Loucy (cell line): ENCODE measurements around the gene IFT88.

Experiments
- H2AFZ ChIP-seq: fragments of 200-600 bp; sonication (generic); 2 replicates; pipeline ENCODE4 v1.6.0; 2016; ENCODE audit warnings: antibody characterized with exemption, mild to moderate bottlenecking, low read length, moderate library complexity
- H3F3A ChIP-seq: fragments of 200-600 bp; 2 replicates; pipeline ENCODE4 v1.6.0; 2016; ENCODE audit warnings: antibody characterized with exemption, low read depth, mild to moderate bottlenecking
- H3K27me3 ChIP-seq: fragments of 200-600 bp; sonication (generic); 2 replicates; pipeline ENCODE4 v1.6.1; 2014; ENCODE audit warnings: low read length, mild to moderate bottlenecking; ENCODE audit not compliant: insufficient read depth, poor library complexity, severe bottlenecking
- H3K36me3 ChIP-seq: fragments of 200-600 bp; sonication (generic); 2 replicates; pipeline ENCODE4 v1.6.1; 2016; ENCODE audit warnings: low read length; ENCODE audit not compliant: insufficient read depth
- H3K4me1 ChIP-seq: fragments of 200-600 bp; sonication (generic); 2 replicates; pipeline ENCODE4 v1.5.1; 2014; ENCODE audit warnings: low read length, mild to moderate bottlenecking; ENCODE audit not compliant: insufficient read depth, poor library complexity, severe bottlenecking
- H3K4me2 ChIP-seq: fragments of 200-600 bp; sonication (generic); 2 replicates; pipeline ENCODE4 v1.6.0; 2014; ENCODE audit warnings: antibody characterized with exemption, low read length, low read depth, mild to moderate bottlenecking; ENCODE audit not compliant: poor library complexity, severe bottlenecking
- H3K4me3 ChIP-seq: fragments of 200-600 bp; sonication (generic); 2 replicates; pipeline ENCODE4 v1.5.1; 2014; ENCODE audit warnings: low read length, mild to moderate bottlenecking, mixed read lengths; ENCODE audit not compliant: poor library complexity, severe bottlenecking
- H3K79me2 ChIP-seq: fragments of 200-600 bp; sonication (generic); 2 replicates; pipeline ENCODE4 v1.6.1; 2014; ENCODE audit warnings: low read length; ENCODE audit not compliant: insufficient read depth
- H3K9ac ChIP-seq: fragments of 200-600 bp; sonication (generic); 2 replicates; pipeline ENCODE4 v1.6.0; 2014; ENCODE audit warnings: mild to moderate bottlenecking, low read depth, low read length, moderate library complexity; ENCODE audit not compliant: poor library complexity, severe bottlenecking
- H3K9me2 ChIP-seq: fragments of 200-600 bp; sonication (generic); replicated peaks from 2 replicates; pipeline ENCODE4 v1.6.1; 2016; ENCODE audit warnings: low read depth, low read length, mixed read lengths
- H3K9me3 ChIP-seq: fragments of 200-600 bp; sonication (generic); 2 replicates; pipeline ENCODE4 v1.6.1; 2014; ENCODE audit warnings: mild to moderate bottlenecking, antibody characterized with exemption, low read length, low read depth; ENCODE audit not compliant: insufficient read depth
- H4K20me1 ChIP-seq: fragments of 200-600 bp; sonication (generic); 2 replicates; pipeline ENCODE4 v1.6.0; 2014; ENCODE audit warnings: antibody characterized with exemption, low read length, mild to moderate bottlenecking; ENCODE audit not compliant: insufficient read depth, poor library complexity, severe bottlenecking
- CTCF ChIP-seq: fragments of 200-600 bp; sonication (generic); conservative IDR thresholded peaks from 2 replicates; pipeline ENCODE4 v1.5.1; 2014; ENCODE audit warnings: mild to moderate bottlenecking, antibody characterized with exemption, low read length
- EZH2phosphoT487 ChIP-seq: fragments of 200-600 bp; IDR thresholded peaks from 2 replicates; pipeline ENCODE4 v1.6.1; 2018; ENCODE audit warnings: antibody characterized with exemption, mild to moderate bottlenecking, moderate library complexity, borderline replicate concordance

IFT88 gene

GRCh38 chr13:20567881-20568528, 1.0 kb downstream of the IFT88 start:
- Histone ChIP-seq H3F3A (0 out of 2 replicates have a peak, but pooled peaks cover 2% of the 10 kb centered on the region), H3K9me3 (no peaks in the 10 kb centered on the region), H2AFZ (peak overlapping the region; percentile 95), H3K79me2 (no peaks in the 10 kb centered on the region), H4K20me1 (no peaks in the 10 kb centered on the region), H3K27me3 (no peaks in the 10 kb centered on the region), H3K4me3 (peak overlapping the region; percentile 96), H3K4me2 (peak overlapping the region; percentile 87), H3K4me1 (peaks cover 14% of the 10 kb centered on the region), H3K9ac (peak overlapping the region; percentile 86), H3K9me2 (no peaks in the 10 kb centered on the region), H3K36me3 (no peaks in the 10 kb centered on the region)
- TF ChIP-seq CTCF (no peak), EZH2phosphoT487 (no peak)

- TF ChIP-seq CTCF (no peak), EZH2phosphoT487 (no peak)
- no peak overlapping the region for H3K4me2 ChIP-seq
- H3K27me3 ChIP-seq = no peaks in the 10 kb centered on the region
- no peaks in the 10 kb centered on the region for H3K9me2 ChIP-seq
- H4K20me1 ChIP-seq = no peaks in the 10 kb centered on the region
- no peak overlapping the region for H2AFZ ChIP-seq
- H3F3A ChIP-seq = 0 out of 2 replicates have a peak, but pooled peaks cover 2% of the 10 kb centered on the region
- no peaks in the 10 kb centered on the region for H3K36me3 ChIP-seq
- no peak overlapping the region for H3K4me3 ChIP-seq
- no peak overlapping the region for H3K9ac ChIP-seq
- no peaks in the 10 kb centered on the region for H3K79me2 ChIP-seq
- H3K9me3 ChIP-seq = 0 out of 2 replicates have a peak, but pooled peaks cover 2% of the 10 kb centered on the region
- peaks cover 14% of the 10 kb centered on the region for H3K4me1 ChIP-seq
Observed at GRCh38 chr13:20570517-20570916, 3.6 kb downstream of the IFT88 start.

DNA sequence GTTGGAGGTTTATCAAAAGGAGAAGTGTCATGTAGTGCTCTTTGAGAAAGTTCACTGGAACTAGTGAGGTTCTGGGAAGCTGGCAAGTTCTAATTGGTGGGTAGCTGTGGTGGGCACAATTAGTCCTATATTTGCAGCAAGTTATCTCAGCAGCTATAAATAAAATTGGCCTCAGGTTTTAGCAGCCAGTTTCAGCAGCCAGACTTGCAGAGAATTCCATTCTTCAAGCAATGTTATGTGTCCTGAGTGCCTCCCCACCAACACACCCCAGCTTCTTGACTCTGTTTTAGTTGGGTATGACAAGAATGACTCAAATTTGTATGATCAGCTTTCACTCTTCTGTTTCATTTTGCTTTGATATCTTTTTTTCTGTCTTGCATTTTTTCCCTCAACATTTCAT, 4.7 kb downstream of the IFT88 start:
- TF ChIP-seq EZH2phosphoT487 (no peak), CTCF (no peak)
- Histone ChIP-seq H2AFZ (no peak overlapping the region), H4K20me1 (no peaks in the 10 kb centered on the region), H3K4me3 (no peak overlapping the region), H3K4me2 (no peak overlapping the region), H3F3A (0 out of 2 replicates have a peak, but pooled peaks cover 2% of the 10 kb centered on the region), H3K9ac (no peak overlapping the region), H3K9me2 (no peaks in the 10 kb centered on the region), H3K79me2 (no peaks in the 10 kb centered on the region), H3K27me3 (no peaks in the 10 kb centered on the region), H3K36me3 (no peaks in the 10 kb centered on the region), H3K9me3 (0 out of 2 replicates have a peak, but pooled peaks cover 5% of the 10 kb centered on the region), H3K4me1 (peaks cover 9% of the 10 kb centered on the region)
